GM19395 (cell line): Measurements from ENCODE around the gene PRODH2.
"Not testable (repeated sequence)": the region's sequence is repeated elsewhere in the genome, so short reads cannot be mapped to it uniquely, and the experiment has no call there.

Experiments
- ATAC-seq: cut with Tn5 transposase; IDR thresholded peaks from one replicate; pipeline ENCODE4 v1.9.1; 2021; ENCODE audit warnings: mild to moderate bottlenecking, moderate library complexity; ENCODE audit not compliant: unreplicated experiment

Gene PRODH2

DNA sequence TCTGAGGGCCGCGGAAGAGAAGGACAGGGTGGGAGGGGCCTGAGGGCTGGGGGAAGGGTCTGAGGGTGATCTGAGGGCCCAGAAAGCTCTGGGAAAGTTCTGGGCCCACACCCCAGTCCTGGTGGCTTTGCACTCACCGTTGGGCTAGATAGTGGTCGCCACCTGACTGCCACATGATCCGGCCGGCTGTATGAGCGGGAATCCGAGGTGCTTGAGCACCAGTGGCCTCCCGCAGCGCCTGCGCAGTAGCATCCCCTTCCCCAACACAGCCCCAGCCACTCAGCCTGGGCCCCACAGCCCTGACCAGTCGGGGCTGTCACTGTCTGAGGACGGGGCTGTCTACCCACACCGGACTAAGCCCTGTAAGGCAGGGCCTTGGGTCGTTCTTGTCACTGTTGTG lies 15.0 kb downstream of the PRODH2 start:
- ATAC-seq: no peak

DNA sequence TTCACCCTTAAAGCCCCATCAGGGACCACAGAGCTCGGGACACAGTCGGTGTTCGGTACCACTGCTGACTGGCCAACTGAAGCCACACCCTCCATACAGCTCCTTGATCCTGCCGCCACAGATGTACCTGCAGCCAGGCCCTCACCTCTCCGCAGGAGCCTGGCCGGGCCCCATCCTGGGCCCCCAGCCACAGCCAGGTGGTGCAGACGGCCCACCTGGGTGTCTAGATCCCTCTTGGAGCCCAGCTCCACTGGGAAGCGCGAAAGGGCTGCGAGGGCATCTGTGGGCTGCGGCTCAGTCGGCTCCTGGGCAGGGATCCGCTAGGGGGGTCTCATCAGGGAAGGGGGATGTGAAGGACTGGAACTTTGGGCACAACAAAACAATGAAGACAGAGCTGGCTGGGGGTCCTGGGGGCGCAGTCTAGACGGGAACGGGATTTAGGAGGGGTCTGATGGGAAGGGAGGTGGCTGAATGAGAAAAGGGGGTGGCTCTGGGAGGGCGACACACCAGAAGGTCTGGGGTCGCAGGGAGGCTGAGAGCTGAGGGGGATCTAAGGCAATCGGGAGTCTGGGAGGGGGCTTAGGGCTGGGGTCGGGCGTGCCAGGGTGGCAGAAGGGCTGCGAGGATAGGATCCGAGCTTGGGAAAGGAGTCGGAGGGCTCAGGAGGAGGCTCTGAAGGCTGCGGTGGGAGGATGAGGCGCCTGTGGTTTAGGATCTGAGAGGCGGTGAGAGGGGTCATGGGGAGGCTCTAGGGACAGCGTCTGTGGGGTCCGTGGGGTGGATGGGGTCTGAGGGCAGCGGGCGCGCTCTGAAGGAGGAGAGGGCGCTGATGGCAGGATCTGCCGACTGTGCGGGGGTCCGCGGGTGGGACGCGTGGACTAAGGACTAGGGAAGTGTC lies 15.8 kb downstream of the PRODH2 start:
- ATAC-seq: no peak

DNA sequence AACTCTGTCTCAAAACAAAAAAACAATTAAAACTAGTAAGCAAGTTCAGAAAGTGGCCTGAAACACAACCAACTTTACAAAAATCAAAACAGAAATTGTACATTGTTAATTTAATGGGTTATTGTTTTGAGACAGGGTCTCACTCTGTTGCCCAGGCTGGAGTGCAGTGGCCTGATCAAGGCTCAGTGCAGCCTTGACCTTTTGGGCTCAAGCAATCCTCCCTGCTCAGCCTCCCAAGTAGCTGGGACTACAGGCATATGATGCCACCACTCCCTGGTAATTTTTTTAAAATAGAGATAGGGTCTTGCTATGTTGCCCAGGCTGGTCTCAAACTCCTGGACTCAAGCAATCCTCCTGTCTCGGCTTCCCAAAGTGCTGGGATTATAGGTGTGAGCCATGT lies 17.1 kb downstream of the PRODH2 start:
- not testable (repeated sequence) for ATAC-seq

DNA sequence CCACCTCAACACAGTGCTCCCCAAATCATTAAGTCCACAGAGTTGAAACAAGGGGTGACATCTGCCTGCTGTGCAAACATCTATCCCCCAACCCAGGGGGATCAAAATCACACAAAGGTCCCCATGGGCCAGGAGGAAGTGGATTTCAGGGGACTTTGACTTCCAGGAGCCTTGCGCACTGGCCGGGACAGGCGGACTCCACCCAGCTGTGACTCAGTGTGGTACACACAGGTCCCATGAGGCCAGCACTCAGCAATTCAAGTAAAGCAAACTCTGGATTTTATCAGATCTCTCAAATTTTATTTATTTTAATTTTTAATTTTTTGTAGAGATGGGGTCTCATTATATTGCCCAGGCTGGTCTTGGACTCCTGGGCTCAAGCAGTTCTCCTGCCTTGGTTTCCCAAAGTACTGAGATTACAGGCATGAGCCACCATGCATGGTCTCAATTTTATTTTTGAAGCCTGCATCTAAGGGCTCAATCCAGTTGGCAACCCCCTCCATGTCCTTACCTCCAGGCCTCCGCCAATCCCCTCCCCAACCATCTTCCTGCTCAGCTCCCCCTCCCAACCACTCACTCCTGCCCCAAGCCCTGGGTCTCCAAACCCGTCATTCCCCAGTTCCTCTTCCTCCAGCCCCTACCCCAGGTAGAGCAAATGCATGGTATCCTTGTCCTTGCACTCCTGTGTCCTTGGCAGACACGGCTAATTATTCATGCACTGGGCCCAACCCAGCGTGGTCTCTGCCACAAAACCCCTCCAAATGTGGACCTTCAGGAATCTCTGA lies 19.1 kb downstream of the PRODH2 start:
- no peak for ATAC-seq

DNA sequence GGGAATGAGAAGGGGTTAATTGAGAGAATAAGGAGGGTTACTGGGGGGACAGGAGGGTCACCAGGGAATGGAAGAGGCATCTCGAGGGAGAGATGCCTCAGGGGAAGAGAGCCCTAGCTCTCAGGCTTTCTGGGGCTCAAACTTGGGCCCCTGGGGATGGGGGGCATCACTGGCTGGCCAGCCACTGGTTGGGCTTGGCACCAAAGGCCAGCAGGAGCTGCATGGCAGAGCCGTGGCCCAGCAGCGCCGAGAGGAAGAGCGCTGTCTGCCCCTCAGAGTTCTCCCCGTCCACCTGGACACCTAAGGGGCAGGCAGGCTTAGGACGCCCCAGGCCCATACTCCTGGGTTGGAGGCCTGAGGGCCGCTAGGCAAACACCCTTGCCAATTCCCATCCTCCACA lies 19.8 kb downstream of the PRODH2 start:
- no peak for ATAC-seq

DNA sequence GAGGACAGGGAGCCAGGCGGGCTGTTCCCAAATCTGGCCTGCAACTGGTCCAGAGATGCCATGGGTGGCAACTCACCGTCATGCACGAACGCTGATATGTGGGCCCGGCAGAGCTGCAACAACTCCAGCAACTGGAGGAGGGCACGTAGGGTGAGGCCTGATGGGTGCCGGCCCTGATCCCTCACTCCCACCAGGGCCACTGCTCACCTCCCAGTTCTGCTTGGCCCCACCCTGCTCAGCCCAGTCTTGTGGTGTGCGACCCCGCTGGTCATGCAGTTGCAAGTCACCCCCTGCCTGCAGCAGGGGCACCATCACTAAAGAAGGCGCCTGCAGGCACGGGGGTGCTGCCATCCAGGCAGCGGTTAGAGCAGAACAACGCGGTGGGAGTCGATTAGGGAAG lies 20.3 kb downstream of the PRODH2 start:
- no peak for ATAC-seq

DNA sequence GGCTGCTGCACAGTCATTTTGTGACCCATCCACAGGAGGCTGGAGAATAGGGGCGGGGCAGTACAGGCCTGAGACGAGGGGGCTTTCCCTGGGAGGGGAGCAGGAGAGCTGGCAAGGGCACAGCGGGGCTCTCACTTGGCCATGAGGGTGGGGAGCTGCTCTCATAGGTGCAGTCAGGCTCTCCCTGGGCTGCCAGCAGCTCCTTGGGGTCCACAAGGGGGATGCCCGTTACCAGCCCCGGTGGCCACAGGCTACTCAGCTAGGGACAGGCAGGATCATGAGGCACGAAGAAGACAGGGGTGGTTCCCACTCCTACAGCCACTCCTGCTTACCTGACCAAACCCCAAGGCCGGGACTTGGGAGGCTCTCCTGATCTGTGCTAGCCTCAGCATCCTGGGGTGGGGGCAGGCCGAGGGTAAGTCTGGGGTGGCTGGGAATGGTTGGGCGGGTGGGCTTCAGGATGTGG lies 20.8 kb downstream of the PRODH2 start:
- no peak for ATAC-seq

DNA sequence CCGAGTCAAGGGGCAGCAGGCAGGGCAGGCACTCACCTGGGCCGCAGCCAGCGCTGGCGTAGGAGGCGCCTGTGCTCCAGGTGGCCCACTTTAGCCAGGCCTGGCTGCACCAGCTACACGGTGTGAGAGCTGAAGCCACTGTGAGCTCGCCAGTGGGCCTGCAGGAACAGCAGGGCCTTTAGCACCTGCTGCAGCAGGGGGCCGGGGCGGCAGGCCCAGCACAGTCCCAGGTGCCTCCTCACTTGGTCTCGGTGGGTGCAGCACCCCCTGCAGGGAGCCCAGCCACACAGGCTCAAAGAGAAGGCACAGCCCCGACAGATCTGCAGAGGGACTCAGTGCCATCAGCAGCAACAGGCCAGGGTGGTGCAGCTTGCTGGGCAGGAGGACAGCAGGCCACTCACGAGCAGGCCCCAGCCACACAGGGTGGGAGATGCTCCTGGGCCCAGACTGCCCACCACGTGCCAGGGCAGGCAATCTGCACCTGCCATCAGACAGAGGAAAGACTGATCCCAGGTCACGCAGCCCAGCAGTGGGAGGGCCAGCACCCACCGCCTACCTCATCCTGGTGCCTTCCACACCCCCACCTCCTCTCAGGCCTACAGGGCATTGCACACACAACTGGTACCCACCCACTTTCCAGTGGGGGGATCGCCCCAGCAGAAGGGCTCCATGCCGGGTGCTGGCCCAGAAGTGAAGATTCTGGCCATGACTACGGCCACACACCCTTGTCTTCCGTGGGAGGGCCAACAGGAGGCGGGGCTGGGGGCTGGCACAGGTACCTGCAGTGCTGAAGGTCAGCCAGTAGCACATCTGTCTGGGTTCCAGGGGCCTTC lies 21.4 kb downstream of the PRODH2 start:
- no peak for ATAC-seq

DNA sequence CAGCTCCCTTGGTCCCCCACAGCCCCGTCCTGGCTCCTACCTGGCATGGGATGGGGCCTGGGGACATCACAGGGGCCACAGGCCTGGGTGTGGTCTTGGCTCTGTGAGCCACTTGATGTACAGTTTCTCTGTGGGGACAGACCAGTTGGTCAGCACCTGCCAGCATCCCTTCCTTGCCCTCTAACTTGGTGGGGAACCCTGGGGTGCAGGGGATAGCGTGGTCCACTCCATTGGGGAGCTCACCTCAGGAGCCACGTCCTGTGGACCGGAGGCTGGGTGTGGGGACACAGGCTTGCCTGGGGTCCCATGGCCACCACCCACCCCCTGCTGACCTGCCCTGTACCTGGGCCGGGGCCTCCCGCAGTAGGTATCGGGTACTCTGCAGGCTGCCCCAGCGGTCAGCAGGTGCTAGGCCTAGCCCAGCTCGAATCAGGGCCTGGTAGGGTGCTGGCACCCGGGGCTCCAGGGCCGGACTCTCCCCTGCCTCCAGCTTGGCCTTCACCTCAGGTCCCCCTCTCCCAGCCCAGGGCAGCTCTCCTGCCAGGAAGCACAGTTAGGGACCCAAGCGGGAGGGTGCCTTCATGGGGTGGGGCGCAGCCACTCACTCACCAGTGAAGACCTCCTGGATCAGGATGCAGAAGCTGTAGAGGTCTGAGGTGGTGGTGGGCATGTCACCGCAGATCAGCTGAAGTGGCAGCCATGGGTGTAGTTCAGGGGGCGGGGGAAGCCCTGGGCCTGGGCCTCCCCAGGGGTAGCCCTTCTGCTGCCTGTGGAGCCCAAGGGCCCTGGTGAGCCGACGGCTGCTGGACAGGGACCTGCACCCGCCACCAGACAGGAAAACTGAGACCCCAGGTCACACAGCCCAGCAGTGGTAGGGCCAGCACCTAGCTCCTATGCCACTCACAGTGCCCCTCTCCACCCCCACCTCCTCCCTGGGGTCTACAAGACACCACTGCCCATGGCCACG lies 22.4 kb downstream of the PRODH2 start:
- no peak for ATAC-seq

DNA sequence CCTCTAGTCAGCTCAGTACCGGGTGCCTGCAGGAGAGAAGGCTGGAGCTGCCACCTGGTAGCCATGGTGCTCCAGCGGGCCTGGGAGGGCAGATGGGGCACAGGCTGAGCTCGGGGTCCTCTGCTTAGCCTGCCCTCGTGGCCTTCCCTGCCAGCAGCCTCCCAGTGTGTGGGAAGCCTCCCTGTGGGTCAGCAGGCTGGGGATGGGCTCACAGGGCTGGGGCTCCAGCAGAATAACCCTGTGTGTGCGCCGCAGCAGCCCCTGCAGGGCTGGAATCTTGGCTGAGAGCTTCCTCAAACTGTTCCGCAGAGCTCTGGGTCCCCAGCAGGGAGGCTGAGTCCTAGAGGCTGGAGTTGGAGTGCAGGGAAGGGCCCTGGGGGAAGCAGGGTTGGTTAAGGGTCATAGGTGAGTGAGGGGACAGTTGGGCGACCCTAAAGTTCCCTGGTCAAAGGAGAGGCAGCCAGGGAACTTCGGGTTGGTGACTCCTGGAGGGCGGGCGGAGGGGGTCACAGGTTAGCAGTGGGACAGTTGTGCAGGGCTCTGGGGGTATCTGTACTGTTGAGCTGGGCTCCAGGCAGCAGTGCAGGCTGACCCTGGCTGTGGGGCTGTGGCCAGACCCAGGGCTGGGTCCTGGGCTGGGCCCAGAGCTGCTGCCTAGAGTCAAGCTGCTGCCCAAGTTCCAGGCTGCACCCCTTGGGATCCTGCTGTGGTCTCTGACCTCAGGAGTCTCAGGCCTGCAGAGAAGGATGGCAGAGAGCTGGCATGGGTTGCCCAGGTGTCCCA lies 23.3 kb downstream of the PRODH2 start:
- ATAC-seq: no peak

DNA sequence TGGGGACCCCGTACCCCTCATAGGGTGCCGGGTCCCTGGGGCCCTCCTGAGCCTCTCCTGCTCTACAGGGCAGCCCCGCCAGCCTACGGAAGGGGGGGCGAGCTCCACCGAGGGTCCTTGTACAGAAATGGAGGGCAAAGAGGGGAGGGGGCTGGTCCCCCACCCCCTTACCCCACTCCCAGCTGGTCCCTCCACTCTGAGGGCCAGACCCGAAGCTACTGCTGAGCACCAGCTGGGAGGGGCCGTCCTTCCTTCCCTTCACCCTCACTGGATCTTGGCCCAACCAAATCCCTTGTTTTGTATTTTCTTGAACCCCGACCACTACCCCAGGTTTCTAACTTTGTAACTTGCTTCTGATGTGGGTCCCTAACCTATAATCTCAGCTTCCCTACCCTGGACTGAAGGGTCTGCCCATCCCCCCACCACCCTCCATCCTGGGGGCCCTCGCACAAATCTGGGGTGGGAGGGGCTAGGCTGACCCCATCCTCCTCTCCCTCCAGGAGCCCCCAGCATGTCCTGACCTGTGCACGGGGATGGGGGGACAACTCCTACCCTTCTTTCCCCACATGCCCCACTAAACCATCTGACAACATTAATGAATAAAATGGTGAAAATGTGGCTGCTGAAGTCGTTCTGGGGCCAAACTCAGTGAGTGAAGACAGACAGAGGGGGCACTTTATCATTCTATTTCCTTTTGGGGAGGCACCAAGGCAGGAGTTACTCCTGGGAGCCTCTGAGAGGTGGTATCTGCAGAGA lies 24.3 kb downstream of the PRODH2 start:
- ATAC-seq: no peak

DNA sequence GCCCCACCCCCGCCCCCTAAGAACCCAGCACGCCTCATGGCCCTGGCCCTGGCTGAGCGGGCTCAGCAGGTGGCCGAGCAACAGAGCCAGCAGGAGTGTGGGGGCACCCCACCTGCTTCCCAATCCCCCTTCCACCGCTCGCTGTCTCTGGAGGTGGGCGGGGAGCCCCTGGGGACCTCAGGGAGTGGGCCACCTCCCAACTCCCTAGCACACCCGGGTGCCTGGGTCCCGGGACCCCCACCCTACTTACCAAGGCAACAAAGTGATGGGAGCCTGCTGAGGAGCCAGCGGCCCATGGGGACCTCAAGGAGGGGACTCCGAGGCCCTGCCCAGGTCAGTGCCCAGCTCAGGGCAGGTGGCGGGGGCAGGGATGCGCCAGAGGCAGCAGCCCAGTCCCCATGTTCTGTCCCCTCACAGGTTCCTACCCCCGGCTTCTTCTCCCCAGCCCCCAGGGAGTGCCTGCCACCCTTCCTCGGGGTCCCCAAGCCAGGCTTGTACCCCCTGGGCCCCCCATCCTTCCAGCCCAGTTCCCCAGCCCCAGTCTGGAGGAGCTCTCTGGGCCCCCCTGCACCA lies 25.3 kb downstream of the PRODH2 start:
- ATAC-seq: no peak

DNA sequence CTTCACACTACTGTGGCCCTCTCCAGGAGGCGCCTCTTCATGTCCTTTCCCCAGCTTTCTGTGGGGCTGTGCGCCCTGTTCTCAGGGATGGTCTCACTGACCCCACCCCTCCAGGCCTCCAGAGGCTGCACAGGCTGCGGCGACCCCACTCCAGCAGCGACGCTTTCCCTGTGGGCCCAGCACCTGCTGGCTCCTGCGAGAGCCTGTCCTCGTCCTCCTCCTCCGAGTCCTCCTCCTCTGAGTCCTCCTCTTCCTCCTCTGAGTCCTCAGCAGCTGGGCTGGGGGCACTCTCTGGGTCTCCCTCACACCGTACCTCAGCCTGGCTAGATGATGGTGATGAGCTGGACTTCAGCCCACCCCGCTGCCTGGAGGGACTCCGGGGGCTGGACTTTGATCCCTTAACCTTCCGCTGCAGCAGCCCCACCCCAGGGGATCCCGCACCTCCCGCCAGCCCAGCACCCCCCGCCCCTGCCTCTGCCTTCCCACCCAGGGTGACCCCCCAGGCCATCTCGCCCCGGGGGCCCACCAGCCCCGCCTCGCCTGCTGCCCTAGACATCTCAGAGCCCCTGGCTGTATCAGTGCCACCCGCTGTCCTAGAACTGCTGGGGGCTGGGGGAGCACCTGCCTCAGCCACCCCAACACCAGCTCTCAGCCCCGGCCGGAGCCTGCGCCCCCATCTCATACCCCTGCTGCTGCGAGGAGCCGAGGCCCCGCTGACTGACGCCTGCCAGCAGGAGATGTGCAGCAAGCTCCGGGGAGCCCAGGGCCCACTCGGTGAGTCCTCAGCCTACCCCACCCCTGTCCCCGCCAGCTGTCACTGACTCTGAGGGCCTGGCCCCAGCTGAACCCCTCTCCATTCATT lies 26.1 kb downstream of the PRODH2 start:
- no peak for ATAC-seq

DNA sequence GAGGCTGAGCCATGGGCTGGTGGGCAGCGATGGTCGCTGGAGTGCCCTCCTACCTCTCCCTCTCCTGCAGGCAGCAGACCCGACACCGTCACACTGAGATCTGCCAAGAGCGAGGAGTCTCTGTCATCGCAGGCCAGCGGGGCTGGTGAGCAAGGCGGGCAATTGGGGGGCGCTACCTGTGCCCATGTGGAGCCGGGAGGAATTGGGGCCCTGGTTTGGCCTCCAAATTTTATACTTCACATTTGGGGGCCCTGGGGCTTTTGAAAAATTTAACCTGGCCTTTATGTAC lies 27.4 kb downstream of the PRODH2 start:
- ATAC-seq: no peak

DNA sequence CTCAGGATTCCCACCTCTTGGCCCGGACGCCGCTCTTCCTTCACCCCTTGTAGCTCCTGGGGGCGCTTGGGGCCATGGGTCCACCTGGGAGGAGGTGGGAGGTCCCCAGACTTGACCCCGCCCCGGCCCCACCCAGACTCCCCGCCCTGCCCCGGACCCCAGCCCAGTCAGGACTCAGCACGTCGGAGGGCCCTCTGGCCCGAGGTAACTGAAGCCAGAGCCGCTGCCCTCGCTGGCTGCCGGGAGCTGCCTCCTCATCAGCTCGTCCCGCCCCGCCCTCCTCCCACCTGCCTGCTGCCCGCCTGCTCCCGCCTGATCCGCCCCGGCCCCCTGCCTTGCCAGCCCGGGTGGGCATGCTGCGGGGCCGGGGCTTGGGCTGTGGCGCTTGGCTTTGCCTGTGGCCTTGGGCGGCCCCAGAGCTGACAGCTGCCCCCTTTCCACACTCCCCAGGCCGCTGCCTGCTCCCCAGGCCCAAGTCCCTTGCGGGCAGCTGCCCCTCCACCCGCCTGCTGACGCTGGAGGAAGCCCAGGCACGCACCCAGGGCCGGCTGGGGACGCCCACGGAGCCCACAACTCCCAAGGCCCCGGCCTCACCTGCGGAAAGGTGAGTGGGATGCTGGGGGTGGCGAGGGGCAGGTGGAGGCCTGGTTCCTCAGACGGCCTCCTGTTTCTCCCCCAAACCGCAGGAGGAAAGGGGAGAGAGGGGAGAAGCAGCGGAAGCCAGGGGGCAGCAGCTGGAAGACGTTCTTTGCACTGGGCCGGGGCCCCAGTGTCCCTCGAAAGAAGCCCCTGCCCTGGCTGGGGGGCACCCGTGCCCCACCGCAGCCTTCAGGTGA lies 27.9 kb downstream of the PRODH2 start:
- ATAC-seq: no peak
